Testis (tissue), 2 donors: ENCODE measurements around the gene ERCC6L.

Source experiments
- POLR2A ChIP-seq: fragments of 450-650 bp; IDR thresholded peaks from one replicate; pipeline ENCODE4 v1.6.1; 2017; ENCODE audit warnings: antibody characterized with exemption, mild to moderate bottlenecking, moderate library complexity
- TF ChIP-seq, protein P1 (sequence below), 3 experiments: fragments of 450-650 bp in 2 of 3; fragments of 200-600 bp in 1 of 3; sonication (generic) in 1 of 3; IDR thresholded peaks; one replicate each; pipeline ENCODE4 v1.5.1; 2016 to 2019; ENCODE audit warnings: antibody characterized with exemption in 3 of 3, mild to moderate bottlenecking in 2 of 3, moderate library complexity in 1 of 3

DNA sequence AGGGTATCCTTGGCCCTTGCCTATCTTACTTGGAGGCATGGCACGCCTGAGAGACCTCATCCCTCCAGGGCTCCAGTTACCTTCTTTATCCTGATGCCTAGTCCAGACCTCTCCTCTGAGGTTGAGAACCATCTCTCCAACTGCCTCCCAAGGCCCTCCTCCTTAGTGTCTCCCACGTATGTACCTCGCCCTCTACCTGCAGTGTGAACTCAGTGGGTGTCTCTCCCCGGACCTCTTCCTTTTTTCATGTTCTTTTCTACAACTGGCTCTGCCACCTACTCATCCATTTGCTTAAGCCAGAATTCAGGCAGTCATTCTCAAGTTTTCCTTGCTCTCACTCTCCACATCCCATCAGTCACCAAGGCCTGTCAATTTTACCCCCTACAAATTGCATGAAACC lies 21.6 kb upstream of the ERCC6L start:
- TF ChIP-seq, protein P1, sequence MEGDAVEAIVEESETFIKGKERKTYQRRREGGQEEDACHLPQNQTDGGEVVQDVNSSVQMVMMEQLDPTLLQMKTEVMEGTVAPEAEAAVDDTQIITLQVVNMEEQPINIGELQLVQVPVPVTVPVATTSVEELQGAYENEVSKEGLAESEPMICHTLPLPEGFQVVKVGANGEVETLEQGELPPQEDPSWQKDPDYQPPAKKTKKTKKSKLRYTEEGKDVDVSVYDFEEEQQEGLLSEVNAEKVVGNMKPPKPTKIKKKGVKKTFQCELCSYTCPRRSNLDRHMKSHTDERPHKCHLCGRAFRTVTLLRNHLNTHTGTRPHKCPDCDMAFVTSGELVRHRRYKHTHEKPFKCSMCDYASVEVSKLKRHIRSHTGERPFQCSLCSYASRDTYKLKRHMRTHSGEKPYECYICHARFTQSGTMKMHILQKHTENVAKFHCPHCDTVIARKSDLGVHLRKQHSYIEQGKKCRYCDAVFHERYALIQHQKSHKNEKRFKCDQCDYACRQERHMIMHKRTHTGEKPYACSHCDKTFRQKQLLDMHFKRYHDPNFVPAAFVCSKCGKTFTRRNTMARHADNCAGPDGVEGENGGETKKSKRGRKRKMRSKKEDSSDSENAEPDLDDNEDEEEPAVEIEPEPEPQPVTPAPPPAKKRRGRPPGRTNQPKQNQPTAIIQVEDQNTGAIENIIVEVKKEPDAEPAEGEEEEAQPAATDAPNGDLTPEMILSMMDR (IDR thresholded peaks at IDR 0.05) = no peak
- no peak for TF ChIP-seq POLR2A
